OCI-LY1 (cell line): ENCODE results near the gene SLC25A31.

Source experiments
- H2AFZ ChIP-seq: fragments of 200-600 bp; sonication (generic), shearing (Covaris generic); 2 replicates; pipeline ENCODE4 v1.6.0; 2014; ENCODE audit warnings: antibody characterized with exemption, mild to moderate bottlenecking, low read length
- H3F3A ChIP-seq: fragments of 200-600 bp; sonication (generic), shearing (Covaris generic); 2 replicates; pipeline ENCODE4 v1.6.0; 2014; ENCODE audit warnings: mild to moderate bottlenecking, antibody characterized with exemption, low read length, moderate library complexity; ENCODE audit not compliant: insufficient read depth
- H3K27ac ChIP-seq: fragments of 200-600 bp; sonication (generic); 2 replicates; pipeline ENCODE4 v1.5.1; 2014; ENCODE audit warnings: low read length, mixed run types, mild to moderate bottlenecking, low read depth; ENCODE audit not compliant: poor library complexity, severe bottlenecking
- H3K27me3 ChIP-seq: fragments of 200-600 bp; sonication (generic); 2 replicates; pipeline ENCODE4 v1.6.0; 2014; ENCODE audit warnings: antibody characterized with exemption, mild to moderate bottlenecking, low read length, moderate library complexity; ENCODE audit not compliant: insufficient read depth
- H3K36me3 ChIP-seq: fragments of 200-600 bp; sonication (generic); 2 replicates; pipeline ENCODE4 v1.6.1; 2014; ENCODE audit warnings: mild to moderate bottlenecking, antibody characterized with exemption, low read length, moderate library complexity, mixed read lengths; ENCODE audit not compliant: insufficient read depth
- H3K4me1 ChIP-seq: fragments of 200-600 bp; sonication (generic); 2 replicates; pipeline ENCODE4 v1.5.1; 2014; ENCODE audit warnings: mild to moderate bottlenecking, low read length, moderate library complexity; ENCODE audit not compliant: insufficient read depth, severe bottlenecking
- H3K4me2 ChIP-seq: fragments of 200-600 bp; sonication (generic), shearing (Covaris generic); 2 replicates; pipeline ENCODE4 v1.6.1; 2014; ENCODE audit warnings: low read length
- H3K4me3 ChIP-seq: fragments of 200-600 bp; sonication (generic); 2 replicates; pipeline ENCODE4 v1.5.1; 2014; ENCODE audit warnings: low read length, low read depth, mild to moderate bottlenecking, mixed read lengths; ENCODE audit not compliant: poor library complexity, severe bottlenecking
- H3K79me2 ChIP-seq: fragments of 200-600 bp; shearing (Covaris generic); 2 replicates; pipeline ENCODE4 v1.6.1; 2016; ENCODE audit warnings: mixed run types, low read length, mixed read lengths; ENCODE audit not compliant: insufficient read depth
- H3K9ac ChIP-seq: fragments of 200-600 bp; sonication (generic), shearing (Covaris generic); 2 replicates; pipeline ENCODE4 v1.6.1; 2014; ENCODE audit warnings: mild to moderate bottlenecking, low read length, mixed read lengths
- H3K9me2 ChIP-seq: fragments of 200-600 bp; sonication (generic), shearing (Covaris generic); 2 replicates; pipeline ENCODE4 v1.6.1; 2014; ENCODE audit warnings: low read depth, mild to moderate bottlenecking, low read length, mixed read lengths
- H3K9me3 ChIP-seq: fragments of 200-600 bp; shearing (Covaris generic); 2 replicates; pipeline ENCODE4 v1.6.1; 2014; ENCODE audit warnings: low read length, mixed read lengths
- H4K20me1 ChIP-seq: fragments of 200-600 bp; sonication (generic), shearing (Covaris generic); 2 replicates; pipeline ENCODE4 v1.6.0; 2016; ENCODE audit warnings: mild to moderate bottlenecking, low read length; ENCODE audit not compliant: insufficient read depth
- CTCF ChIP-seq: fragments of 200-600 bp; sonication (generic), shearing (Covaris generic); IDR thresholded peaks from 2 replicates; pipeline ENCODE4 v1.5.1; 2017; ENCODE audit warnings: mild to moderate bottlenecking, antibody characterized with exemption, low read length, moderate library complexity, mixed read lengths
- EZH2 ChIP-seq: fragments of 200-600 bp; sonication (generic), shearing (Covaris generic); IDR thresholded peaks from 2 replicates; pipeline ENCODE4 v1.8.0; 2017; ENCODE audit warnings: borderline replicate concordance, mixed run types, mild to moderate bottlenecking, antibody characterized with exemption, low read length, moderate library complexity, mixed read lengths

The SLC25A31 gene

GRCh38 chr4:127772769-127773671 is 42.8 kb downstream of the SLC25A31 start:
- H3K4me3 ChIP-seq = no peak overlapping the region
- TF ChIP-seq CTCF (no peak), EZH2 (no peak)
- H3K4me2 ChIP-seq = no peak overlapping the region
- H3K9me3 ChIP-seq = no peaks in the 10 kb centered on the region
- no peaks in the 10 kb centered on the region for H3F3A ChIP-seq
- no peaks in the 10 kb centered on the region for H3K79me2 ChIP-seq
- no peaks in the 10 kb centered on the region for H4K20me1 ChIP-seq
- H3K4me1 ChIP-seq = no peaks in the 10 kb centered on the region
- no peak overlapping the region for H2AFZ ChIP-seq
- H3K36me3 ChIP-seq = no peaks in the 10 kb centered on the region
- H3K9me2 ChIP-seq = no peaks in the 10 kb centered on the region
- no peaks in the 10 kb centered on the region for H3K27me3 ChIP-seq
- no peak overlapping the region for H3K9ac ChIP-seq
- H3K27ac ChIP-seq = no peak overlapping the region

DNA sequence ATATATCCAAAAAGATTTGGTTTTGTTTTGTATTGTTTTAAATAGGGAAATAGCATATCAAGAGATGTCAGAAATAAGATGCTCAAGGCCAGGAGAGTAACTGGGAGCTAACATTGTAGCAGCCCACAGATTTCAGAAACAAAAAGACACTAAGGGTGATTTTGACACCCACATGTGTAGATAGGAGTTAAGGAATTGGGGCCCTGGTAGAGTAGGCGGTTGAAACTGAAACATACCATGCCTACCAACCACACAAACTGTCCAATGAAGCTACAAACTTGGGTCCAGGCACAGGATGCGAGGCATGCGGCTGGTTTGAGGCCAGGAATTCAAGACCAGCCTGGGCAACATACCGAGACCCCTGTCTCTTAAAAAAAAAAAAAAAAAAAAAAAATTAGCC is 45.6 kb downstream of the SLC25A31 start:
- Histone ChIP-seq H3K9ac (no peak overlapping the region), H4K20me1 (no peaks in the 10 kb centered on the region), H3K4me1 (no peaks in the 10 kb centered on the region)

DNA sequence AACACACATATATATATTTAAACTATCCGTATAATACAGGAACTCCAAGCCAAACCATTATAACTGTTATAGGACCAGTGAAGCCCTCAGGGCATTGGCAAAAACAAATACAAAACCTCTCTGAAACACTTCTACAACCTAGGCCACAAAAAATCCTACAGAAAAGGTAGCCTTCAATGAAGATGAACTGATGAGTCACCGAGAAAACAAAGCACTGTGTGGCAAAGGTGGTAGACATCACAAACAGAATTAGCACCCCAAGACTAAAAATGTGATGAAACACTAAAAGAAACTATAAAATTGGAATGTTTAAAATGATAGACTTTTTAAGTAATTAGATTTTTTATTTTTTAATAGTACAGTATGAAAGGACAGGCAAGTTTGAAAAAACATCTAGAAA is 46.4 kb downstream of the SLC25A31 start:
- H3K9ac ChIP-seq = no peak overlapping the region
- peaks cover 6% of the 10 kb centered on the region for H3K4me1 ChIP-seq
- no peaks in the 10 kb centered on the region for H3K9me3 ChIP-seq
- no peaks in the 10 kb centered on the region for H3K79me2 ChIP-seq
- H4K20me1 ChIP-seq = no peaks in the 10 kb centered on the region
- H3F3A ChIP-seq = no peaks in the 10 kb centered on the region
- no peak for TF ChIP-seq EZH2
- TF ChIP-seq CTCF = no peak
- H3K4me3 ChIP-seq = no peak overlapping the region
- no peak overlapping the region for H2AFZ ChIP-seq
- H3K27ac ChIP-seq = no peak overlapping the region
- H3K9me2 ChIP-seq = no peaks in the 10 kb centered on the region
- H3K27me3 ChIP-seq = no peaks in the 10 kb centered on the region
- no peak overlapping the region for H3K4me2 ChIP-seq
- H3K36me3 ChIP-seq = no peaks in the 10 kb centered on the region

More for the DNA sequence above, 45.6 kb downstream of the SLC25A31 start:
- Histone ChIP-seq H3F3A (no peaks in the 10 kb centered on the region), H3K27me3 (no peaks in the 10 kb centered on the region), H3K9me3 (no peaks in the 10 kb centered on the region), H3K27ac (no peak overlapping the region), H3K4me2 (no peak overlapping the region), H3K36me3 (no peaks in the 10 kb centered on the region), H2AFZ (no peak overlapping the region), H3K79me2 (no peaks in the 10 kb centered on the region), H3K4me3 (no peak overlapping the region), H3K9me2 (no peaks in the 10 kb centered on the region)
- no peak for TF ChIP-seq EZH2
- no peak for TF ChIP-seq CTCF
